ENCODE results near the gene ARVCF. TPM values are rescaled to one million over a fixed set of nuclear protein-coding genes. Genes with fewer than 3 reads are reported as not detected.

ARVCF gene
- total RNA-seq, 3 donors from 2014 or later, result 13.0 to 51.2 (median 44.2) TPM

DNA sequence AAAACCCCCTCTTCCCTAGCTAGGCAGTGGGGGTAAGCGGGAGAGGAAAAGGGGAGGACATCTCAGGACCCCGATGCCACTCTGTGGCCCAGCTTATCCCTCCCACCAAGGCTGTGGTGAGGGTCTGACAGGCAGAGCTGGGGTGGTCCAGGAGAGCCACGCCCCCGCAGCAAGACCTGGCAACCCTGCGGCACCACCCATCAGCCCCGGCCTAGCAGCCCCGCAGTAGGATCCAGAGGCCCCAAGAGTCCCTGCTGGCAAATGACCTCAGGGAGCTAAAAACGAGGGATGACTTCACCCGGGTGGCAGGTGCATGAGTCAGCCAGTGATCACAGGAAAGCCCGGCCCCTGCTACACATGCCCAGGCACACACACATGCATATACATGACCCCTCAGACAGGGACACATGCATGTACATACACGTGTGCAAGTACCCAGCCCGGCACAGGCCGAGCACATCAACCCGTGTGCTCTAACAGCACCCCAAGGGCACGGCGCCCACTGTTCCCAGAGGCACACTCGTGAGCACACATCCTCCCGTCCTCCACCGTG lies 32.3 kb downstream of the ARVCF start:
- Histone ChIP-seq H3K27ac (no peak overlapping the region), H3K4me1 (peaks cover 8 to 21% of the 10 kb centered on the region in 2 donors), H3K4me3 (no peak overlapping the region), H3K36me3 (no peaks in the 10 kb centered on the region), H3K9me3 (no peaks in the 10 kb centered on the region), H3K27me3 (no peaks in the 10 kb centered on the region)
- no peak for TF ChIP-seq POLR2AphosphoS5 (IDR thresholded peaks at IDR 0.05)
- TF ChIP-seq, protein P1, sequence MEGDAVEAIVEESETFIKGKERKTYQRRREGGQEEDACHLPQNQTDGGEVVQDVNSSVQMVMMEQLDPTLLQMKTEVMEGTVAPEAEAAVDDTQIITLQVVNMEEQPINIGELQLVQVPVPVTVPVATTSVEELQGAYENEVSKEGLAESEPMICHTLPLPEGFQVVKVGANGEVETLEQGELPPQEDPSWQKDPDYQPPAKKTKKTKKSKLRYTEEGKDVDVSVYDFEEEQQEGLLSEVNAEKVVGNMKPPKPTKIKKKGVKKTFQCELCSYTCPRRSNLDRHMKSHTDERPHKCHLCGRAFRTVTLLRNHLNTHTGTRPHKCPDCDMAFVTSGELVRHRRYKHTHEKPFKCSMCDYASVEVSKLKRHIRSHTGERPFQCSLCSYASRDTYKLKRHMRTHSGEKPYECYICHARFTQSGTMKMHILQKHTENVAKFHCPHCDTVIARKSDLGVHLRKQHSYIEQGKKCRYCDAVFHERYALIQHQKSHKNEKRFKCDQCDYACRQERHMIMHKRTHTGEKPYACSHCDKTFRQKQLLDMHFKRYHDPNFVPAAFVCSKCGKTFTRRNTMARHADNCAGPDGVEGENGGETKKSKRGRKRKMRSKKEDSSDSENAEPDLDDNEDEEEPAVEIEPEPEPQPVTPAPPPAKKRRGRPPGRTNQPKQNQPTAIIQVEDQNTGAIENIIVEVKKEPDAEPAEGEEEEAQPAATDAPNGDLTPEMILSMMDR (IDR thresholded peaks at IDR 0.05), result no peak
- no peak for TF ChIP-seq POLR2A (IDR thresholded peaks at IDR 0.05)
- intact Hi-C loops (cut with DNase I; ENCODE audit: low total_unique reads), result no loop called here
- DNase-seq (ENCODE audit: low spot score in 2 of 2), result no peak

GRCh38 chr22:19983741-19984140 lies 32.9 kb downstream of the ARVCF start:
- no peak overlapping the region for H3K4me3 ChIP-seq
- H3K36me3 ChIP-seq, result no peaks in the 10 kb centered on the region
- TF ChIP-seq, protein P1 (IDR thresholded peaks at IDR 0.05), result no peak
- TF ChIP-seq POLR2AphosphoS5 (IDR thresholded peaks at IDR 0.05) (no peak), POLR2A (IDR thresholded peaks at IDR 0.05) (no peak)
- H3K9me3 ChIP-seq, result no peaks in the 10 kb centered on the region
- peaks cover 8 to 21% of the 10 kb centered on the region in 2 donors for H3K4me1 ChIP-seq
- H3K27me3 ChIP-seq, result no peaks in the 10 kb centered on the region
- no peak overlapping the region for H3K27ac ChIP-seq
- no peak for DNase-seq (ENCODE audit: low spot score in 2 of 2)
- intact Hi-C loops (cut with DNase I; ENCODE audit: low total_unique reads), result no loop called here

GRCh38 chr22:19982991-19983578 lies 33.5 kb downstream of the ARVCF start:
- no peak for TF ChIP-seq POLR2AphosphoS5 (IDR thresholded peaks at IDR 0.05)
- TF ChIP-seq POLR2A (IDR thresholded peaks at IDR 0.05), result no peak
- Histone ChIP-seq H3K36me3 (no peaks in the 10 kb centered on the region), H3K27me3 (no peaks in the 10 kb centered on the region), H3K4me1 (peaks cover 8 to 21% of the 10 kb centered on the region in 2 donors), H3K27ac (no peak overlapping the region), H3K9me3 (no peaks in the 10 kb centered on the region), H3K4me3 (no peak overlapping the region)
- no peak for DNase-seq (ENCODE audit: low spot score in 2 of 2)
- intact Hi-C loops (cut with DNase I; ENCODE audit: low total_unique reads), result no loop called here

GRCh38 chr22:19981961-19982920 lies 34.4 kb downstream of the ARVCF start:
- Histone ChIP-seq H3K27ac (no peak overlapping the region), H3K9me3 (no peaks in the 10 kb centered on the region), H3K4me1 (peaks cover 8 to 21% of the 10 kb centered on the region in 2 donors), H3K4me3 (no peak overlapping the region), H3K36me3 (no peaks in the 10 kb centered on the region), H3K27me3 (no peaks in the 10 kb centered on the region)
- intact Hi-C loops (cut with DNase I; ENCODE audit: low total_unique reads), result no loop called here
- no peak for DNase-seq (ENCODE audit: low spot score in 2 of 2)
- TF ChIP-seq POLR2AphosphoS5 (IDR thresholded peaks at IDR 0.05), result no peak
- no peak for TF ChIP-seq POLR2A (IDR thresholded peaks at IDR 0.05)
- TF ChIP-seq, protein P1 (IDR thresholded peaks at IDR 0.05), result no peak

DNA sequence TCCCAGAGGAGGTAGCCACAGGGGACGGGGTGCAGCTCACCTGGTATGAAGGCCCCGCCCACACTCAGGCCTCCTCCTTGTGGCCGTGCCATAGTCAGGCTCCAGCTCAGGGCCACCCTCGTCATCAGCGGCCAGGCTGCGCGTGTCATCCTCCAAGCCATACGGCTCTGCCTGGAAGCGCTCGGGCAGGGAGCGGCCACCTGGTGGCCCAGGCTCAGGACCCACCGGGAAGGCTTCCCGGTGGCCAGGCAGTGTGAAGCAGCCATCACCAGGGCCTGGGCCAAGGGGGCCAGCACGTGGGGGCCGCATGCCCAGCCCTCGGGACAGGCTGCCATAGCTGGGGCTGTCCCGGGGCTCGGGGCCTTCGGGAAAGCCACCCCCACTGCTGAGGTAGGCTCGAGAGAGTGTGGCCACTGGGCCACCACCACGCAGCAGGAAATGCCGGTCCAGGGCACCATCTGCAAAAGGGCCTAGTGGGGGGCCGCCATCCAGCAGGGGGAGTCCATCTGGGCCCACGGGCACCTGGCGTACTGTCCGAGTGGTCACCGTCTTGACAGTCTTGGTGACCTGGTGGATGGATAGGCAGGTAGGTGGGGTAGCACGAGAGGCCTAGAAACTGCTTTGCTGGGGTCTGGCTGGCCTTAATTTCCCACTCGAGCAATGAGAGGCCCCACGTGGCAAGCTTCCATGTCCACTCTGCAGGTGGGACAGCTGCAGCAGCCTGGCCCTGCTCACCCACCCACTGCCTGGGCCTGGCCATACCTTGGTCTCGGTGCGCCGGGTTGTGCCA lies 35.3 kb downstream of the ARVCF start:
- Histone ChIP-seq H3K4me3 (no peak overlapping the region), H3K4me1 (peaks cover 8 to 21% of the 10 kb centered on the region in 2 donors), H3K27me3 (no peaks in the 10 kb centered on the region), H3K9me3 (no peaks in the 10 kb centered on the region), H3K36me3 (no peaks in the 10 kb centered on the region), H3K27ac (no peak overlapping the region)
- DNase-seq (ENCODE audit: low spot score in 2 of 2), result no peak
- intact Hi-C loops (cut with DNase I; ENCODE audit: low total_unique reads), result no loop called here
- TF ChIP-seq POLR2AphosphoS5 (IDR thresholded peaks at IDR 0.05) (no peak), POLR2A (IDR thresholded peaks at IDR 0.05) (no peak)
- TF ChIP-seq, protein P1 (IDR thresholded peaks at IDR 0.05), result no peak
